DMS 273 (cell line): Measurements from ENCODE around the gene ATP8A1.

Source experiments
- DNase-seq: peaks from one replicate; lab custom pipeline; 2025; ENCODE audit not compliant: unreplicated experiment; lab: John Stamatoyannopoulos, UW

ATP8A1 gene

DNA sequence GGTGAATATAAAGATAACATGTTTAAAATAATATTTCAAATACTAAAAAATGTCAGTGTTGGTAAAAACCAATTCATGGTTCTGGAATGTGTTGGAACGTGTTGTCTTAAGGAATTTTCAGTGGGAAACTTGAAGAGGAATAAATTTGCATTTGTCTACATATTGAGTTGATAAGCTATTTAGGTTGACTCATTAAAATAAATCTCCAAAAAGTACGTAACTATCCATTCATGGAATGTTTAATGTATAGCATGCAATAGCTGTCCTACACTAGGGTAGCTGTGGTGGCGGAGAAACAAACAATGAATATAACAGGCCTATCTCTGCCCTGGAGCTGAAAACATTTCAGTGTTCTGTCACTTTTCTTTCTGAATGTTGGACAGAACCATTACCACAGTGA lies 239.4 kb downstream of the ATP8A1 start:
- DNase-seq, result no peak

GRCh38 chr4:42416017-42416416 lies 240.9 kb downstream of the ATP8A1 start:
- DNase-seq, result no peak

DNA sequence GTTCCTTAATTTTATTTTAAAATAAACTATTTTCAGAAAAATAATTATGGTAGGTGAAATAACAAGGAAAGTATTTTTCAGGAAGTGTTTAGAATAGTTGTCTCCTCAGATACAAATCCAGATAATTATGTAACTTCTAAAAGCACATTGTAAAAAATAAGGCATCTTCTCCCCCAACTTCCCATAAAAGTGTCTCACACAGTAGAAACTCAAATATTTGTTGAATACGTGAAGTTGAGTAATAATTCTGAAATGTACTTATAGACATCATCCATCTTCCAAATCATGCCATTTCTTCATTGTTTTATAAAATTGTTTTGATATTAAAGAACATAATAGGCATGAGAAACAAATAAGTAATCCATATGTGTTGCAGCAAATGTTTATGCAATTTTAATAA lies 241.6 kb downstream of the ATP8A1 start:
- no peak for DNase-seq

DNA sequence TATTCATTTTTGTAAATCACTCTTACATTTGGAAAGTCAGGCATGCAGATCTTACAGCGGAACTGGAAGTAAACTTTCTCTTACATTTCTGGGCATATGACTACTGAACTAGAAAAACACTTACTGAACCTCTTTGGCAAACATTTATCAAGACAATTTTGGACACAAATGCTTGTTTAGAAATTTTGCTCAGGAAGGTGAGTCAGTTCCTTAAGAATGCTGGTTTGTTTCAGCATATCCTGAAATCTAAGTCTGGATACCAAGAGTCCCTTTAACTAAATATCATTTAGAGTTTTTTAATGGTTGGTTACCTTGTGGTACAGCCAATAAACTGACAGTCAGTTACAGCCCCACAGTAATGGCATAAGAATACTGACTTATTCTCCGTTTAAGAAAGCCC lies 244.7 kb downstream of the ATP8A1 start:
- DNase-seq, result no peak

DNA sequence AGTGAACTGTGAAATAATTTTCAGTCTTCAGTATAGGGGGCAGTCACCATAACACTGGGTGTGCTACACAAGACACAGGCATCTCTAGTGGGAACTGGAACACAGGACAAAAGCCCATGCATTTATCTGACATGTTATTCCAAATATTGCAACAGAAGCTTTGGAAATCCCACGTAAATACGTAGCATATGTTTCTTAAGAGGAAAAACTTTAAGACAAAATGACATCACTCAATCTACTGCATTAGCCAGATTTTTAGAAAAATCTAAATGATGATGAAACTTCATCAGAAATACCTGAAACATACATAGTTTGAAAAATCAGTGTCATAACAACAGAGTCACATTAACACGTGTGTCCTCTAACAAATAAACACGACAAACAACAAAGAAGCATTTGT lies 245.1 kb downstream of the ATP8A1 start:
- DNase-seq, result no peak

- no peak for DNase-seq
Measured at GRCh38 chr4:42410446-42410845, 246.5 kb downstream of the ATP8A1 start.

DNA sequence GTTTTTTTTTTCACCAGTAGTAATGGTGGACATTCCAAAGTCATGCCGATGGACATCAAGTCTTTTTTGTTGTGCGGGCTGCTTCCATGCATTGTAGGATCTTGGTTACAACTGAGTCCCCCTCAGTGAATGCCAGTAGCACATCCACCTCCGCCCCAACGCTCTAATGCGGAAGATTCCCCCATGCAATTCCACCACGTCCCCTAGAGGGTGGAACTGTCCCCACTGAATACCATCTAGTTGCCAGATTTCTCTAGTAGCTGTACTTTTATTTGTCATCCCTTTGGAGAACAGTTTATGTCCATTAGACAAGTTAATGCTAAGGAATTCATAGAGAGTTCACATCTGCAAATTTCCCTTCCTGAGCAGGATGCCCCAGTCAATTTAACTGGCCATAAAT lies 252.9 kb downstream of the ATP8A1 start:
- DNase-seq, result peak; percentile 5

GRCh38 chr4:42401171-42401570 lies 255.7 kb downstream of the ATP8A1 start:
- DNase-seq, result peak; percentile 42

- DNase-seq, result no peak
Measured at GRCh38 chr4:42399393-42399792, 257.5 kb downstream of the ATP8A1 start.

GRCh38 chr4:42398871-42399331 lies 258.0 kb downstream of the ATP8A1 start:
- DNase-seq, result no peak

GRCh38 chr4:42398171-42398870 lies 258.6 kb downstream of the ATP8A1 start:
- DNase-seq, result peak; percentile 65

- peak; percentile 55 for DNase-seq
Measured at GRCh38 chr4:42397635-42398170, 259.2 kb downstream of the ATP8A1 start.

DNA sequence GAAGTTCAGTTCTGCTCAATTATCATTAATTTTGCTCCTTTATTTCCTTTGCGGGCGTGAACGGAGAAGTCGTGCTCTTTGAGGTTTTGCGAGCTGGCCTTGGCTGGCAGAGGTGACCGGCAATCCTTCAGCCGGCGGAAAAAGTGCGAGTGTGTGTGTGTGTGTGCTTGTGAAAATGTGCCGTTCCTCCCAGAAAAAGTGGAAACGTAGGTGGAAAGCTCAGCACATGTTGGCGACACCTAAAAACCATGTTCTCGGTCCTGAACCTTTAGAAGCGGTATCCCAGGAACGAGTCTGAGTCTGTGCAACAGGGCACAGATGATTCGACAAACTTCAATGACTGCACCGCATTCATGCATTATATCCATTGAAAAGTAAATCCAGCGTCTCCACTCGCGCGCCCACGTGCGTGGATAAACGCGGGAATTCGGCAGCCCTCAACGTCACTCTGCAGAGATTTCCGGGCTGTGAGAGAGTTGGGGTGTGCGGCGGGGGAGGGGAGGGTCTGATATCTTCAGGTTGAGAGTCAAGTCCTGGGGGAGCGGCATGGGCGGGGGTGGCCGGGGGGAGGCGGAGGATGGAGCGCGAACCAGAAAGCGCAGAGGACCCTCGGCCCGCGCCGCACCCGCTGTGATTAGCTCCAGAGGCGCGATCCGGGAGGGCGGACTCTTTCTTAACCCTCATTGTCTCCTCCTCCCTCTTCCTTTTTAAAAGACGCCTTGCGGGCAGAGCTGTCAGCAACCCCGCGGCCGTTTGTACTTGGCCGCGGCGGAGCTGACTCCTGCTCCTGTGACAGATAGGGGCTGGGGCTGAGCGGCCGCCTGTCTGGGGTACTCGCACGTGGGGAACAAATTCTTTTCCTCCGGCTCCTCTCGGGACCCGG lies 259.9 kb downstream of the ATP8A1 start, which contains the start of gene SHISA3:
SHISA3 (plus strand) TSS at position 737 of the 883 bp plus-strand sequence. CDS start 569 bp downstream, outside the sequence.
- DNase-seq, result peak; percentile 55

DNA sequence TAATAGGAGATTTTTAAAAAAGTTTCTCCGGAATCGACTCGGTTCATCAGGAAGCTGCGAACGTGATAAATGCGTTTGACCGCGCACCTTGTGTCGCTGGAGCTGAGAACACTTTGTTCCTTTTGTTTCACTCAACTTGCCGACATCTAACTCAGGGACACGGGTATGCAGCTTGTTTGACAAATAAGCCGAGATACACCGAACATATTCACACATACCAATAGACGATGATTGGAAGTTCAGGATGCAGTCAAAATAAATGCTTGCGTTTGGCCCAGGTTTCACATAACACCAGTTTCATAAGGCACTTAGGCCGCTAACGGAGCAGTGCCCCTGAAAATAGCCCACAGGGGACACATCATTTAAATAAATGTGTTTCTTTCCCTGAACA lies 260.5 kb downstream of the ATP8A1 start:
- DNase-seq, result no peak

DNA sequence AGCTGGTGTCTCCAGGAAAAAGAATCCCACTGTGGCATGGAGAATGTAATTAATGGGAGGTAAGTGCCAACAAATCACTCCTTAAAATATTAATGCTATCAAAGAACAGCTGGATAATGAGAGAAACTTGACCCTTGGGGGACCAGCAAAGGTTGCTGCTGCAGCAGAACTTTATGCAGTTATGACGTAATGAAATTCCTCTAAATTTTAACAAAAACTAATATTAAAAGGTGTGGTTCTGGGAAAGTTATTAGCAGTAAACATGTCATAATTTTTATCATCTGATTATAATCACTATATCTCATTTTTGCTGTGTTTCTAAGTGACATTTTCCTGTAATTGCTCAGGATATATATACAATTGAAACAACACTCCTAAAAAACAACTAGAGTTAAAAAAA lies 261.3 kb downstream of the ATP8A1 start:
- no peak for DNase-seq

- DNase-seq, result no peak
Measured at GRCh38 chr4:42392436-42392835, 264.5 kb downstream of the ATP8A1 start.

DNA sequence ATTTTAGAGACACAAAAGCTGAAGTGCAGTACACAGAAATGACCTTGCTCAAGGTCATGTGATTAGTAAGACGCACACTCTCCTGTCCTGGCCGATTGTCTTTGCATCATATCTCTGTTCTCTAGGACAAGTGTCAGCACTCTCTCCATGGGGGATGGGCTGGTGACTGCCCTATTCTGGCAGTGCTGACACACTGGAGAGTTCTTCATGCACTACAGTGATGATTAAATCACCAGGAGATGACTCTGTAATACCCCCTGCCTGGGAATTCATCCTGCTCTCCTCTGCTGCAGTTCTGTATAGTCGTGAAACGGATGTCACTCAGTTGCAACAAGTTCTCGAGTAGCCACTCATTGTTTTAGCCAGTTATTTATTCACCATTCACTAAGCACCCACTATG lies 264.9 kb downstream of the ATP8A1 start:
- no peak for DNase-seq

DNA sequence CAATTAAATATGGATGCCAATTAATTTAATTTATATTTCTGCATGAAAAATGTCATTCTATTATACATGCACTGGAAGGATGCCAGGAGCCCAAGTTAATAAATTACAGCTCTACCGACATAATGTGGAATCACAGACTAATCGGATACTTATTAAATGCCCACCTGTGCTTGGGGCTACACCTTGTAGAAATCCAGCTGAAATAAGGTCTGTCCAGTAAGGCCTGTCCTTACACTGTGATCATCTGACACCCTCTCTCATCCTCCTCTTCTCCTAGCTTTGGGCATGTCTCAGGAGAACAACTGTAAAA lies 265.6 kb downstream of the ATP8A1 start:
- no peak for DNase-seq

DNA sequence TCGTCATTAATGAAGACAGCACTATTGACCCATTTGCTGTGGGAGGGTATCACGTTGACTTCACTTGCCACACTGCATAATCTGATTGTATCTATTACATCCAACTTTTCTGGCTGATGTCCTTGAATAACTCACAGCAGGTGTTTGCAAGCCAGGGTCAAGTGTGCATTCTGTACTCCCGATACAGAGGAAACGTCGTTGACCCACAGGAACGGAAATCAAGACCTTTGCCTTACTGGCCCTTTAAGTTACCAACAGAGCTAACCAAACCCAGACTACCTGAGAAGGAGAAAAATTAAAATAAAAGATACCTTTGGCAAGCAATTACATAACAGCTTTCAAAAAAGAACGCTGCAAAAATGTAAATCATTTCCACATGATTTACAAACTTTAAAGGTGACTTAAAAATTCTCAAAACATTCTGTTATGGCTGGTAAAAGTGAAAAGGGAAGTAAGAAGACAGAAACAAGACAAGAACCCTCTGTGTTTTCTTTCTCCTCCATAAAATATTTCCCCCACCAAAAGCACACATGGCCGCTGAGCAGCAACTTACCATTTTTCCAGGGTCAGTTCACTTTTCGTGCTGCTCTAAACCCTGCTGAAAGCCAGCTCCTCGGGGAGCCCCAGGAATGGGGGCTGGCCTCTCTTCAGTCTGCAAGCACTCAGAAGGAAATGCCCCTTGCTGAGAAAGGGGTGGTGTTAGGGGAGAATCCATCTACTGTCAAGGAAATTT lies 266.1 kb downstream of the ATP8A1 start:
- no peak for DNase-seq

GRCh38 chr4:42385516-42385915 lies 271.4 kb downstream of the ATP8A1 start:
- DNase-seq, result no peak

DNA sequence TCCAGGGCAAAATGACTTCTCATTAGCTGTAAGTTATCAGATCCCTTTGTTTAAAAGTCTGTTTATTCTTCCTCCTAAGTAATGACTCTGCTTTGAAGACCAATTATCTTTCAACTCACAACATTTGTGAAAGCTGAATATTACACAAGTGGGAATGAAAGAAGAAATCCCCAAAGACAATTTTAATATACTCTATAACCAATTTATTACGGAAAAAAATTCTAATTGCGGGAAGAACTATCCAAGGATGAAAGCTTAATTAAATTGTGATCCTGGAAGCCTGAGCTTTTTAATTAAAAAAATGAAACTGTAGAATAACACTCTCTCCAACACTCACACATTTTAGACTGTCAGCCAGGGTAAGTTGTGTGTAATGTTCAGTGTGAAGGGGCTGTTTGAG lies 275.2 kb downstream of the ATP8A1 start:
- no peak for DNase-seq
